ENCODE data around the gene CBLB.

DNA sequence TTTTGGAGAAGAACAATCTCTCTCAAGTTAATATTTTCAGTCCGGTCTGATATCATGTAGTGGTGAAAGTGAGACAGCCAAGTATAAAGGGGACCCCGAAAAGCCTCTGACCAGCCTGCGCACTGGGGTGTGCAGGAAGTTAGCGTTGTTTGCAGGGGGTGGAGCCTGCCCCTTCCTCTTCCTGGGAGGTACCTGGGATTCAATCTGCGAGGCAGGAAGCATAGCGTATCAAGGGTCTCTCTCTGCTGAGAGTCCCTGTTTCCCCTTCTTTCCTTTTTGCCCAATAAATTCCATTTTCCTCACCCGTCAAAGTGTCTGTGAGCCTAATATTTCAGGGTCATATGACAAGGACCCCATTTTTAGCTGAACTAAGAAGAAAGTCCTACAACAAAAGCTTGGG lies 44.8 kb upstream of the CBLB start:
- TF ChIP-seq, protein P1, sequence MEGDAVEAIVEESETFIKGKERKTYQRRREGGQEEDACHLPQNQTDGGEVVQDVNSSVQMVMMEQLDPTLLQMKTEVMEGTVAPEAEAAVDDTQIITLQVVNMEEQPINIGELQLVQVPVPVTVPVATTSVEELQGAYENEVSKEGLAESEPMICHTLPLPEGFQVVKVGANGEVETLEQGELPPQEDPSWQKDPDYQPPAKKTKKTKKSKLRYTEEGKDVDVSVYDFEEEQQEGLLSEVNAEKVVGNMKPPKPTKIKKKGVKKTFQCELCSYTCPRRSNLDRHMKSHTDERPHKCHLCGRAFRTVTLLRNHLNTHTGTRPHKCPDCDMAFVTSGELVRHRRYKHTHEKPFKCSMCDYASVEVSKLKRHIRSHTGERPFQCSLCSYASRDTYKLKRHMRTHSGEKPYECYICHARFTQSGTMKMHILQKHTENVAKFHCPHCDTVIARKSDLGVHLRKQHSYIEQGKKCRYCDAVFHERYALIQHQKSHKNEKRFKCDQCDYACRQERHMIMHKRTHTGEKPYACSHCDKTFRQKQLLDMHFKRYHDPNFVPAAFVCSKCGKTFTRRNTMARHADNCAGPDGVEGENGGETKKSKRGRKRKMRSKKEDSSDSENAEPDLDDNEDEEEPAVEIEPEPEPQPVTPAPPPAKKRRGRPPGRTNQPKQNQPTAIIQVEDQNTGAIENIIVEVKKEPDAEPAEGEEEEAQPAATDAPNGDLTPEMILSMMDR (IDR thresholded peaks at IDR 0.05; ENCODE audit: low read depth, low read length, missing input control) = no peak
- TF ChIP-seq, protein P2, sequence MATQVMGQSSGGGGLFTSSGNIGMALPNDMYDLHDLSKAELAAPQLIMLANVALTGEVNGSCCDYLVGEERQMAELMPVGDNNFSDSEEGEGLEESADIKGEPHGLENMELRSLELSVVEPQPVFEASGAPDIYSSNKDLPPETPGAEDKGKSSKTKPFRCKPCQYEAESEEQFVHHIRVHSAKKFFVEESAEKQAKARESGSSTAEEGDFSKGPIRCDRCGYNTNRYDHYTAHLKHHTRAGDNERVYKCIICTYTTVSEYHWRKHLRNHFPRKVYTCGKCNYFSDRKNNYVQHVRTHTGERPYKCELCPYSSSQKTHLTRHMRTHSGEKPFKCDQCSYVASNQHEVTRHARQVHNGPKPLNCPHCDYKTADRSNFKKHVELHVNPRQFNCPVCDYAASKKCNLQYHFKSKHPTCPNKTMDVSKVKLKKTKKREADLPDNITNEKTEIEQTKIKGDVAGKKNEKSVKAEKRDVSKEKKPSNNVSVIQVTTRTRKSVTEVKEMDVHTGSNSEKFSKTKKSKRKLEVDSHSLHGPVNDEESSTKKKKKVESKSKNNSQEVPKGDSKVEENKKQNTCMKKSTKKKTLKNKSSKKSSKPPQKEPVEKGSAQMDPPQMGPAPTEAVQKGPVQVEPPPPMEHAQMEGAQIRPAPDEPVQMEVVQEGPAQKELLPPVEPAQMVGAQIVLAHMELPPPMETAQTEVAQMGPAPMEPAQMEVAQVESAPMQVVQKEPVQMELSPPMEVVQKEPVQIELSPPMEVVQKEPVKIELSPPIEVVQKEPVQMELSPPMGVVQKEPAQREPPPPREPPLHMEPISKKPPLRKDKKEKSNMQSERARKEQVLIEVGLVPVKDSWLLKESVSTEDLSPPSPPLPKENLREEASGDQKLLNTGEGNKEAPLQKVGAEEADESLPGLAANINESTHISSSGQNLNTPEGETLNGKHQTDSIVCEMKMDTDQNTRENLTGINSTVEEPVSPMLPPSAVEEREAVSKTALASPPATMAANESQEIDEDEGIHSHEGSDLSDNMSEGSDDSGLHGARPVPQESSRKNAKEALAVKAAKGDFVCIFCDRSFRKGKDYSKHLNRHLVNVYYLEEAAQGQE (IDR thresholded peaks at IDR 0.05) = no peak
- no peak for TF ChIP-seq RAD21 (IDR thresholded peaks at IDR 0.05)
- TF ChIP-seq TAF1 (conservative IDR thresholded peaks at IDR 0.05) = no peak
- no peak for TF ChIP-seq SP1 (IDR thresholded peaks at IDR 0.05)
- TF ChIP-seq JUND (IDR thresholded peaks at IDR 0.05) = no peak
- TF ChIP-seq EGR1 (IDR thresholded peaks at IDR 0.05; ENCODE audit: low read depth in 2 of 2) = no peak
- no peak for TF ChIP-seq GABPA (IDR thresholded peaks at IDR 0.05 in 1 of 2, conservative IDR thresholded peaks at IDR 0.05 in 1 of 2)
